Nucleus accumbens (tissue), 56 donors: ENCODE data around the gene GANC.
"Not testable (repeated sequence)": the region's sequence is repeated elsewhere in the genome, so short reads cannot be mapped to it uniquely, and the experiment has no call there.

Experiments used
- DNase-seq, 56 donors: peaks; one replicate each; lab custom pipeline; 2025; lab: John Stamatoyannopoulos, UW

GANC gene, protein sequence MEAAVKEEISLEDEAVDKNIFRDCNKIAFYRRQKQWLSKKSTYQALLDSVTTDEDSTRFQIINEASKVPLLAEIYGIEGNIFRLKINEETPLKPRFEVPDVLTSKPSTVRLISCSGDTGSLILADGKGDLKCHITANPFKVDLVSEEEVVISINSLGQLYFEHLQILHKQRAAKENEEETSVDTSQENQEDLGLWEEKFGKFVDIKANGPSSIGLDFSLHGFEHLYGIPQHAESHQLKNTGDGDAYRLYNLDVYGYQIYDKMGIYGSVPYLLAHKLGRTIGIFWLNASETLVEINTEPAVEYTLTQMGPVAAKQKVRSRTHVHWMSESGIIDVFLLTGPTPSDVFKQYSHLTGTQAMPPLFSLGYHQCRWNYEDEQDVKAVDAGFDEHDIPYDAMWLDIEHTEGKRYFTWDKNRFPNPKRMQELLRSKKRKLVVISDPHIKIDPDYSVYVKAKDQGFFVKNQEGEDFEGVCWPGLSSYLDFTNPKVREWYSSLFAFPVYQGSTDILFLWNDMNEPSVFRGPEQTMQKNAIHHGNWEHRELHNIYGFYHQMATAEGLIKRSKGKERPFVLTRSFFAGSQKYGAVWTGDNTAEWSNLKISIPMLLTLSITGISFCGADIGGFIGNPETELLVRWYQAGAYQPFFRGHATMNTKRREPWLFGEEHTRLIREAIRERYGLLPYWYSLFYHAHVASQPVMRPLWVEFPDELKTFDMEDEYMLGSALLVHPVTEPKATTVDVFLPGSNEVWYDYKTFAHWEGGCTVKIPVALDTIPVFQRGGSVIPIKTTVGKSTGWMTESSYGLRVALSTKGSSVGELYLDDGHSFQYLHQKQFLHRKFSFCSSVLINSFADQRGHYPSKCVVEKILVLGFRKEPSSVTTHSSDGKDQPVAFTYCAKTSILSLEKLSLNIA (N-terminal part only)

DNA sequence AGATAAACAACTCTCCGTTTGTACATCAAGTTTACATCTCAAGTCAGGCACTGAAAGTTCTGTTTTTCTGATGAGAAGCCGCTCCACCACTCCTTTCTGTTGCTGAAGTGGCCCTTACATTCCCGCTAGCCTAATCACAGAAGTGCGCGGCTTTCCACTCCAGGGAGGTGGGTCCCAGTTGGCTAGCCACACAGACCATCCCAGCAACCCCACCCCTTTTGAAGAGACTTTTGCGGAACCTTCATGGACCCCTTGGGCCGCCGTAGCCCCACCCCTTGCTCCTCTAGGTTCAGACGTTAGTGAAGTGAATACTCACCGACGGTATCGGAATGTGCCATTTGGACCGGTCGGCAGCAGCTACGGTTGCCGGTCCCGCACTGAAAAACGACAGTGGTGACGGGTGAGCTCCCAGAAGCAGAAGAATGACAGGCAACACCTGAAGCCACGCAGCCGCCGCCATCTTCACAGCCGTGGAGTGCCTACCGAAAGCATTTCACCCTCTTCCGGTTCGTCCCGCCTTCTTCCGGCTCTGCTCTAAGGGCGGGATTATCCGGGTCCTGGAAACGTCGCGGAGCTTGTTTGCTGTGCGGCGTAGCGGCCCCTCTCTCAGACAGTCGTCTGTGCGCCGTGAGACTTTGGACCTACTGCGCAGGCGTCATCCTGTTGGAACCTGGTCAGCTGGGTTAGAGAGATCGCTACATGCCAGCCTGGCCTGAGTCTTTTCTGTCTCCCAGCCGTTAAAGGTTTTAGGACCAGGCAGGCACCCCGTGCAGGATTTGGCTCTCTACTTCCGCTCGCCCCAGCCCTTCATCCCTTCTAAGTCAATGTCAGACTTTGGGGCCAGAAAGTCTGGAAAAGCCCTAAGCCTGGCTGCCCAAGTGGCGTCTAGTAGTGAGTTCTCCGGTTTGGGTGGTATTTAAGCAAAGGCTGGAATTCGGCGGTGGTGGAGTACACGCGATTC, at the start of gene GANC, which contains the start of gene TMEM87A:
Gene GANC, plus strand, starts transcription at position 263 of the 961 bp plus-strand sequence. CDS start 1,281 bp downstream, outside the sequence.
Gene TMEM87A, minus strand, starts transcription at position 495 of the 961 bp plus-strand sequence. Its CDS starts 35 bp downstream, at position 460.
- peak; percentile 78 to 99 (median 97) for DNase-seq

DNA sequence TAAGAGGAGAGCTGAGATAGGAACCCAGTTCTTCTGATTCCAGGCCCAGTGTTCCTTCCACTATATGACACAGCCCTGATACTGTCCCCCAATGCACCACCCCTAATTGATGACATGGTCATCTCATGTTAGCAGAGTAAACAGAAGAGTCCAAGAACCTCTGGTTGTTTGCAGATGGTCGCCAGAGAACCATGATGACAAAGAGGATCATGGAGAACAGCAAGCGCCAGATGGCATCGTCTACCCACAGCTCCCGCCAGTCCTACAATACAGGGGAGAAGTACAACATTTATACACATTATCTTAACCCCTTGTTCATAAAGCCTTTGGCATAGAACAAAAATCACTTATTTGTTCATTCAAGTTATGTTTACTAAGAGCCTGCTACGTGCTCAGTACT, 46.4 kb upstream of the GANC start:
- peak in 40 of 56 donors; percentile 0 to 58 (median 14) for DNase-seq

DNA sequence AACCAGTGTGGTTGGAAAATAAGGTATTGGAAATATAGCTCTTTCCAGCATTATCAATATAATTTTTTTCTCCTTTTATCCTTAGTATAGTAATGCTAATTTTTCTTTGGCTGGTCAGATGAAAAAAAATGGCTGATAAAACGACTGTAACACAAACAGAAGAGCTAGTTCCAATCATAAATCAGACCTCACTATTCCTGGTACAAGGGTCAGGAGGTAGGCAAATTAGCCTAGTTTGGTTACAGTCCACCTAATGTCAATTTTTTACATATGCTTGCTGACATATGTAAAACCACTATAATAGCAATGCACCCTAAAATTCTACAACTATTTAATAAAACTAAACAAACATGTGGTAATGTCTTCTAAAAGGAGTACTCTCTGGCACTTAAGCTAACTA, 45.0 kb upstream of the GANC start:
- DNase-seq: no peak

DNA sequence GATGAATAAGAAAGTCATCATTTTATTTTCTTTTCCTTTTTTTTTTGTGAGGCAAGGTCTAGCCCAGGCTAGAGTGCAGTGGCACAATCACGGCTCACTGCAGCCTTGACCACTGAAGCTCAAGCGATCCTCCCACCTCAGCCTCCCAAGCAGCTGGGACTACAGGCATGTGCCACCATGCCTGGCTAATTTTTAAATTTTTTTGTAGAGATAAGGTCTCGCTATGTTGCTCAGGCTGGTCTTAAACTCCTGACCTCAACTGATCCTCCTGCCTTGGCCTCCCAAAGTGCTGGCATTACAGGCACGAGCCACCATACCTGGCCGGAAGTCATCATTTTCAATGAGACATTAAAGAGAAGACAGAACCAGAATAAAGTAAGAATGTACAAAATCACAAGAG, 44.0 kb upstream of the GANC start:
- DNase-seq: not testable (repeated sequence)

DNA sequence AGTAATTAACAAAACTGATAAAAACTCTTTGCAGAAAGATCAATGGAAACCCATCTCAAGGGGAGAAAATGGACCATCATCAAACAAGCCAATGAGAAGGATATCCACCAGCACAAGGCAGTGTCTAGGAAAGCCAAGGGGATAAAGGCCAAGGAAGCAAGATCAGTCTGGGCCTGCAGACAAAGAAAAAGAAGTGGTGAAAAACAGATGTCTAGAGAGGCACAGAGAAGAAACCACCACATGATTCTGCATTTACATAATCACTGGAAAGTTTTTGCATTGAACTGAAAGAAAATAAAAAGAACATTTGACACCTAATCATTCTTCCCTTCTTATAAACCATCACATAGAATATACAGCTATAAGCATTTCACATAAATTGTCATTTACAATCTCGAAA, 41.9 kb upstream of the GANC start:
- no peak for DNase-seq

DNA sequence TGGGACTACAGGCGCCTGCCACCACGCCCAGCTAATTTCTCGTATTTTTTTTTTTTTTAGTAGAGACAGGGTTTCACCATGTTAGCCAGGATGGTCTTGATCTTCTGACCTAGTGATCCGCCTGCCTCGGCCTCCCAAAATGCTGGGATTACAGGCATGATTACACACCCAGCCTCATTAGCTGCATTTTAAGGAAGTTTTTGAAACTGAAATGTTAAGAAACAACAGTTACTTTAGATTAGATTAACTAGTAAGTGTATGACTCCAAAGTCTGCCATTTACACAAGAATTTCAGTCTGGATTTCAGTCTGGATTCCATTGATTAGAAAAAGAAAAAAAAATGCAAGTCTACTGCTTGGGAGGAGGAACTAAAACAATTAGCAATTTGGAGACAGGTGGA, 40.4 kb upstream of the GANC start:
- DNase-seq: no peak

DNA sequence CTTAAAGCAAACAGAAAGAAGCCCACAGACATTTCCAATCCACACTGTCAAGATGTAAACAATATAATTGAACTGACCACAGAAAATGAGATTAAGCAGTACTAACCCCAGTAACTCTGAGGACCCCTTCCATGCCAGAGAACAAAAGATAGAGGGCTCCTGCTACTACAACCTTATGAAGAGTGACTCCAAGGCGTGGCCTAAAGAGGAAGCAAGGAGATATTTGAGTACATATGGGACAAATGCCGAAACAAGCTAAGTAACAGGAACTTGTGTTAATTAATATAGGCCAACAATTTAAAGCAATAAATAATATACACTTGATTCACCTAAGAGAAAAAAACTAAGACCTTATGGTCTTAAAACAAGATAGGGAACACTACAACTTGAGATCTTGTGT, 39.9 kb upstream of the GANC start:
- no peak for DNase-seq

DNA sequence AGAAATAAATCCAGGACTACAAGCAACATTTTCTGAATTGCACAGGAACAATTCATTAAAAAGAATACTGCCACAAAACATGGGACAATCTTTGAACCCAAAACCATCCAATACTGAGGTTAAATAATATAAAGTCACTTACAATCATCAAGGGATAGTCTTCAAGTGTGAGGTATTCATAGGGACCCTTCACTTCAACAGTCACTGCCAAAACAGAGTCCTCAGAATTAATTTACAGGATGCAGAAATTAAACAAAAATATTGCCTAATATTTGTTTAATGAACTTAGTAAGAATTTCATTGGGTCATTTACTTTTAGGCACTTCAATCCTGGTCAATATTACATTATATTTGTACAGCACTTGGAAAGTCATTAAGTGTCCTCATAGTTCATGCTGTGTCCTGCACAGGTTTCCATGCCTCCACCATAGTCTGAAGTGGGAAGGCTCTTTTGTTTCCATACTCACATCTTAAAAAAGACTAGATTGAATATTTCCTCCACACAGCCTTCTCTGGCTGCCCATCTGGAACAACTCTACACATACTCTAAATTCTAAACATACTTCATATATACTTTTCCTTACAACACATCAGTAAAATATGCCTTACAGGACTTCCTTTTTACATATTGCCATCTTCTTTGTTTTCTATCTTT, 33.3 kb upstream of the GANC start:
- no peak for DNase-seq

DNA sequence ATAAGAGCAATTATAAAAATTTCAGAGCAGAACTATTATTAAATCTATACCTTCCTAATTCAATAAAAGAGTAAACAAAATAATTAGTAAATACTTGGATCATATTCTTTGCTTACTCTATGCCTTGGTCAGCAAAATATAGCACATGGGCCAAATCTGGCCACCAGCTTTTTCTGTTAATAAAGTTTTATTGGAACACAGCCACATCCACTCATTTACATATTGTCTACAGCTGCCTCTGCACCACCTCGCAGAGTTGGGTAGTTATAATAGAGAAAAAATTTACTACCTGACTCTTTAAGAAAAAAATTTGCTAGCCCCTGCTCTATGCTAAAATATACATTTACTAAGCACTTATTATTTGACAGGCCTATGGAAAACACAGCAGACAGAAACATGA, 32.2 kb upstream of the GANC start:
- no peak for DNase-seq

DNA sequence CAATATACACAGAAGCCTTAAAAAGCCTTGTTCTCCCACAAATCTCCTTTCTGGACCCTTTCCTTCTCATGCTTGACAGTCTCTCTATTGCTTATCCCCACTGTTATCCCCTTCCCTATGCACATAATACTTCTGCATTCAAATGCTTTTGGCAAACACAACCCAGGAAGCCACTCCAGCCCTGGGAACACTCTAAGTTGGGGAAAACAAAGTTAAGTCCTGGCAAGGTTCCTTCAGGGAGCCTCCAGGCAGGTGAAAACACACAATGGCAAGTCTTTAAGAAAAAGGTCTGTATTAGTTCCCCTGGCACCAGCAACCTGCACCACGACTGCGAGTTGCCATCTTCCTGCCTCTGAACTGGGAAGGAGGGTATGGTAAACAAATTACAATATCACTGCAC, 19.7 kb upstream of the GANC start:
- DNase-seq: no peak

DNA sequence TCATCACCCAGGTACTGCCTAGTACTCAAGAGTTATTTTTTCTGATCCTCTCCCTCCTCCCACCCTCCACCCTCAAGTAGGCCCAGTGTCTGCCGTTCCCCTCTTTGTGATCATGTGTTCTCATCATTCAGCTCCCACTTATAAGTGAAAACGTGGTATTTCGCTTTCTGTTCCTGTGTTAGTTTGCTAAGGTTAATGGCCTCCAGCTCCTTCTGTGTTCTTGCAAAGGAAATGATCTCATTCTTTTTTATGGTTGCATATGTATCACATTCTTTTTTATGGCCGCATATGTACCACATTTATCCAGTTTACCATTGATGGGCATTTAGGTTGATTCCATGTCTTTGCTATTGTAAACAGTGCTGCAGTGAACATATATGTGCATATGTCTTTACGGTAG, 8.2 kb upstream of the GANC start:
- no peak for DNase-seq

DNA sequence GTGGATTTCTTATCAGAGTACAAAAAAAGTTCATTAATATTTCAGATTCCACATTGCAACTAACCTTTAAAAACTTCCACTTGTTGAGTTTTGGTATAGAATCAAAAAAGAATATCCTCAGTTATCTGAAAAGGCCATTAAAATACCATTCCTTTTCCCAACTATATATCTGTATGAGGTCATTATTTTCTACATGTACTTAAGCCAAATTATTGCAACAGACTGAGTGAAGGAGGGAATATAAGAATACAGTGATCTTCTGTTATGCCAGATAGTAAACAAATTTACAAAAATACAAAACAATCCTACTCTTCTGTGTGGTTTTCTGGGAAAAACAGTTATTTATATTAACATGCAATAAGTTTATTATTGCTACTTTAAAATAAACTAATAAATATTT, 5.7 kb upstream of the GANC start:
- DNase-seq: no peak

DNA sequence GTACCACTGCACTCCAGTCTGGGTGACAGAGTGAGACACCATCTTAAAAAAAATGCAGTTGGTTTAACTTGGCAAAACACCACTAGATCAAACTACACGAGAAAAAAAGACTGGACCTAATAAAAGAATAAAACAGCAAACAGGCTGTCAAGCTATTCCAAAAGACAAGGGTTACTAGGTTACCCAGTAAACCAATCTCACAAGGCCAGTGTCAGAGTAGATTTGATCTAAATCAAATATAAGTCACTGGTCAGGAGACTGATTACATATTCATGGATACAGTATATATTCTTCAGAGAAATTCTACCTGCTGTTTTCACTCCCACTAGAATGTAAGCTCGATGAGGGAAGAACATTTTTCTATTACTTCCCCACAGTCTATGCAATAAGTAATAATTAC, 2.5 kb upstream of the GANC start:
- no peak for DNase-seq

DNA sequence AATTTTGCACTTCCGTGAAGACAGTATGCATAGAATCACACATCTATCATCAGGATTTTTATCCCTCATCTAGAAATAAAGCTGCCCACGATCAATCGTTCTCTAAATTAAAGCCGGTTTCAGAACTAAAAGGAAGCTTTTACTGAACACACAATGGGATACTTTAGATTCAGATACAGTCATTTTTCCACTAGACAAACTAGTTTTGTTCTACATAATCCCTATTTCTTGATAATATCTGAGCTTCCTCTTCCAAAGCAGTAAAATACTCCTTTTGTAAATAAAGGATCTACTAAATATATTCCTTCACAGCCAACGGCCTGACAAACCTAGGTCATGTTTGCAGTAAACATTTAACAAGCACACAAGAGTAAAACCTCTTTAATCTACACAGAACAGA, 2.0 kb upstream of the GANC start:
- no peak for DNase-seq

DNA sequence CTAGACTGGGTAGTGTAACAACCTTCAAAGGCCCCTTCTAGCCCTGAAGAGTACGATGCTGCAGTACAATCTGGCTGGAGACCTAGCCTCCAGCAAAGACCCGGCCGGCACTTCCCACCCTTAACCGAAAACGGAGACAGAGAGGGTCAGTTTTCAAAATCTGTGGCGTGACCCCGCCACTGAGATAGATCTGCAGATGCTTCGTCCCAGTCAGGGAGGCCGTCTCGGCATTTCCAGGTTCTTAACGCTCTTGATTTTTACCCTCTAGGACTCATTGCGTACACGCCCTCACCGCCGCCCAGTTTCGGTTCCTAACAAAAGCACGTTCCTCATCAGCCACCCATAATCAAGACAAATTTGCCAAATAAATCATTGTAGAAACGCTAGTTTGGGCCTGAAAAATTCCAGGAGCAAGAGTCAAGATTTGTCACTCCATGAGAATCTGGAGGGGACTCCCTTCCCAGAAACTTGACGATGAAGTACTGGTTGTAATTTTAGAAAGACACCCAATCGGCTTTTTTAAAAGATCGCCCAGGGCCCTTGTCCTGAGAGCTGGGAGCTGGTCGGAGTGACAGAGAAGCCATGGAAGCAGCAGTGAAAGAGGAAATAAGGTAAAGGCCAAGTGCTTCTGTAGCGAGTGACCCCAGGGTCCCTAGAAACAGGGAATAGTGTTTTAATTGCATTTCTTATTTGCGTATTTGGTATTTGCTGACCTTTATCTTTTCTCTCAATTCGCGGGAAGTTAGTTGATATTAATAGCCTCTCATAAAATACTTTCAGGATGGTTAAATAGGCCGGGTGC, 1.1 kb downstream of the GANC start:
- DNase-seq: peak in 42 of 56 donors; percentile 26 to 83 (median 57)

DNA sequence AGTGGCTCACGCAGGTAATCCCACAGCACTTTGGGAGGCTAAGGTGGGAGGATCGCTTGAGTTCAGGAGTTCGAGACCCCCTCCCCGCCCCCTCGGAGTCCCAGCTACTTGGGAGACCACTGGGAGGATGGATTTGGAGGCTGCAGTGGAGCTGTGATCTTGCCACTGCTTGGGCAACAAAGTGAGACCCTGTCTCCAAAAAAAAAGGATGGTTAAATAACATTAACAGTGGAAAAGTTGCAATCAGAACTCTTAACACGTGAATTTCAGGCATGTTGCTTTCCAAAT, 1.6 kb downstream of the GANC start:
- DNase-seq: peak in 2 of 56 donors; percentile 6 to 16

DNA sequence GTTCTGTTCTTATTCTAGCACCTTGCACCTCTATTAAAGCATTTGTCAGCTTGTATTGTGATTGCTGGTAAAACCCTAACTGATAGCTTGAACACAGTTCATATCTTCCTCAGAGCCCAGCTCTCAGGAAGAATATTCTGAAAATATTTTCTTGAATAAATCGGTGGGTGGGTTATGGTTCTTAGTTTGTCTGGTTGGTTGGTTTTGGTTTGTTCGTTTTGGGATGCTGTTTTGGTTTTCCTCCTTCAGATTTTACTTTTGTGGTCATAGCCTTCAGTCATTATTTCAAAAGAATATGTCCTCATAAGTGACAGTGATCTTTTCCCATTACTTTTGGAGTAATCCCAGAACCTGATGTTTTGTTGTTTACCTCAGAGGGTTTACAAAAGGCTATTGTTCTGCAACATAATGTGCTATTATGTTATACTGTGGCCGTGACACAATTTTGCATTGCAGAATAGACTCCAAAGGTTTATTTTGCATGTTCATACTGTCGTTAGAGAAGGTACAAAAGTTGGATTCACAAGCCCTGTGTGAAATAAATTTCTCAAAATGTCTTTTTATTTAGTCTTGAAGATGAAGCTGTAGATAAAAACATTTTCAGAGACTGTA, 2.9 kb downstream of the GANC start:
- peak in 2 of 56 donors; percentile 3 to 8 for DNase-seq

DNA sequence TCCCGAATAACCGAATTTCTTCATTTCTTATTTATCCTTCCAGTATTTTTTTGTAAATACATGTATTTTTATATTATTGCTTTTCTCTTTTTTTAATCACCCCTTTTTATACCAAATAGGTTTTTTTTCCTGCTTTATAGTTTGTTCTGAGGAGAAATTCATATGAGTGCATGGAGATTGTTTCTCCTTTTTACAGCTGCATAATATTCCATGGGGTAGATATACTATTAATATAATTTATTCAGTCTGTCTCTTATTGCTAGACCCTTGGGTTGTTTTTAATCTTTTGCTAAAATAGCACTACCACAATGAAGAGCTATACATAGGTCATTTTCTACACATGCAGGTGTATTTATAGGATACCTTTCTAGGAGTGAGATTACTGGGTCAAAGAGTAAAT, 3.8 kb downstream of the GANC start:
- DNase-seq: no peak
